CD14-positive monocyte (primary cell): Measurements from ENCODE around the gene TMEM205. TPM values are rescaled to one million over a fixed set of nuclear protein-coding genes. Genes with fewer than 3 reads are reported as not detected.

Source experiments
- DNase-seq, 3 donors: peaks; one replicate each; pipeline ENCODE4 v3.0.0-alpha.2; 2011 to 2022
- H2AFZ ChIP-seq: 2 replicates; pipeline ENCODE4 v1.6.0; 2012; ENCODE audit warnings: mild to moderate bottlenecking, low read depth, low read length, inconsistent platforms; ENCODE audit not compliant: insufficient read depth, poor library complexity, severe bottlenecking
- H3K27ac ChIP-seq, 2 donors: 1 replicate in 1 of 2; 2 replicates in 1 of 2; pipeline ENCODE4 v1.5.1; 2012 to 2013; ENCODE audit warnings: low read length in 2 of 2, control low read depth in 1 of 2, inconsistent platforms in 1 of 2, low read depth in 1 of 2, mild to moderate bottlenecking in 1 of 2
- H3K27me3 ChIP-seq, 2 donors: one replicate each; pipeline versions ENCODE4 v1.6.0 to v1.6.1; 2011 to 2013; ENCODE audit warnings: low read length in 2 of 2; ENCODE audit not compliant: control insufficient read depth in 2 of 2, insufficient read depth in 2 of 2
- H3K36me3 ChIP-seq, 2 donors: replicated peaks in 1 of 2; 1 replicate in 1 of 2; 2 replicates in 1 of 2; pipeline versions ENCODE4 v1.5.1 to v1.6.1; 2012 to 2013; ENCODE audit warnings: low read length in 2 of 2, control low read depth in 1 of 2, inconsistent platforms in 1 of 2, mild to moderate bottlenecking in 1 of 2; ENCODE audit not compliant: insufficient read depth in 2 of 2, control insufficient read depth in 1 of 2
- H3K4me1 ChIP-seq, 2 donors: 1 replicate in 1 of 2; 2 replicates in 1 of 2; pipeline versions ENCODE4 v1.5.1 to v1.6.1; 2012 to 2013; ENCODE audit warnings: low read length in 2 of 2, control low read depth in 1 of 2, inconsistent platforms in 1 of 2, mild to moderate bottlenecking in 1 of 2, moderate library complexity in 1 of 2; ENCODE audit not compliant: insufficient read depth in 2 of 2, control insufficient read depth in 1 of 2
- H3K4me2 ChIP-seq: replicated peaks from 2 replicates; pipeline ENCODE3; 2012; ENCODE audit warnings: low read length, moderate library complexity, mild to moderate bottlenecking; ENCODE audit not compliant: poor library complexity, severe bottlenecking; ENCODE audit errors: extremely low read depth
- H3K4me3 ChIP-seq, 3 experiments: fragments of 200-600 bp in 1 of 3; sonication (generic) in 1 of 3; replicated peaks in 1 of 3; 1 replicate in 2 of 3; 2 replicates in 1 of 3; pipeline ENCODE4 v1.5.1; 2011 to 2013; ENCODE audit warnings: low read length in 3 of 3, mild to moderate bottlenecking in 3 of 3, control low read depth in 2 of 3, low read depth in 2 of 3, inconsistent platforms in 1 of 3, moderate library complexity in 1 of 3
- H3K79me2 ChIP-seq: 2 replicates; pipeline ENCODE4 v1.6.0; 2012; ENCODE audit warnings: mild to moderate bottlenecking, control low read depth, inconsistent platforms, low read length, moderate library complexity; ENCODE audit not compliant: insufficient read depth
- H3K9ac ChIP-seq: 2 replicates; pipeline ENCODE4 v1.6.0; 2017; ENCODE audit warnings: low read length, mild to moderate bottlenecking; ENCODE audit not compliant: insufficient read depth, poor library complexity, severe bottlenecking
- H3K9me3 ChIP-seq, 2 donors: replicated peaks in 1 of 2; 1 replicate in 1 of 2; 2 replicates in 1 of 2; pipeline versions ENCODE4 v1.5.1 to v1.6.1; 2012 to 2013; ENCODE audit warnings: low read length in 2 of 2, control low read depth in 1 of 2; ENCODE audit not compliant: control insufficient read depth in 1 of 2, insufficient read depth in 1 of 2
- H4K20me1 ChIP-seq: 2 replicates; pipeline ENCODE4 v1.6.0; 2012; ENCODE audit warnings: mild to moderate bottlenecking, low read length, control low read depth, moderate library complexity; ENCODE audit not compliant: insufficient read depth
- H3K27ac Mint-ChIP-seq, 7 donors: one replicate each; pipeline ENCODE4 v1.8.0; 2020; ENCODE audit warnings: mild to moderate bottlenecking in 7 of 7, mixed read lengths in 7 of 7, moderate library complexity in 6 of 7, inconsistent platforms in 2 of 7
- H3K27me3 Mint-ChIP-seq, 3 donors: one replicate each; pipeline ENCODE4 v1.8.0; 2021 to 2022; ENCODE audit warnings: low read depth in 3 of 3, mild to moderate bottlenecking in 3 of 3, mixed read lengths in 3 of 3, moderate library complexity in 3 of 3, inconsistent platforms in 1 of 3
- H3K36me3 Mint-ChIP-seq, 2 donors: one replicate each; pipeline ENCODE4 v1.8.0; 2020; ENCODE audit warnings: mixed read lengths in 2 of 2, inconsistent platforms in 1 of 2, mild to moderate bottlenecking in 1 of 2
- H3K4me1 Mint-ChIP-seq: one replicate; pipeline ENCODE4 v1.8.0; 2020; ENCODE audit warnings: mild to moderate bottlenecking, mixed read lengths
- H3K4me3 Mint-ChIP-seq, 2 donors: one replicate each; pipeline ENCODE4 v1.8.0; 2020; ENCODE audit warnings: mild to moderate bottlenecking in 2 of 2, mixed read lengths in 2 of 2, moderate library complexity in 1 of 2
- H3K9me3 Mint-ChIP-seq, 7 donors: one replicate each; pipeline ENCODE4 v1.8.0; 2020 to 2022; ENCODE audit warnings: mixed read lengths in 7 of 7, mild to moderate bottlenecking in 6 of 7, moderate library complexity in 6 of 7, inconsistent platforms in 2 of 7
- CTCF ChIP-seq: fragments of 200-600 bp; IDR thresholded peaks from one replicate; pipeline ENCODE4 v1.8.0; 2022; ENCODE audit warnings: antibody characterized with exemption, mild to moderate bottlenecking
- WGBS: methylation state at CpG from one replicate; pipeline ENCODE4 v1.1.5; 2013; ENCODE audit warnings: missing lambda C conversion rate; ENCODE audit not compliant: insufficient coverage; 5-methylcytosine and 5-hydroxymethylcytosine counted together
- intact Hi-C, 2 donors: fragments of 100-400 bp; cut with micrococcal nuclease; formaldehyde crosslinking; loops; one replicate each; pipeline versions ENCODE4 v1.15.0 to v1.15.1; 2023
- polyA plus RNA-seq, 3 donors: library from polyadenylated mRNA; depleted of rRNA in 1 of 3; unstranded in 2 of 3; stranded (reverse) in 1 of 3; fragments of 300-500 nt in 2 of 3; fragments of >200 nt in 1 of 3; fragmentation: Illumina TruSeq in 2 of 3; gene quantifications; 1 replicate in 2 of 3; 2 replicates in 1 of 3; pipeline ENCODE4 v1.2.3, GENCODE V29; 2012 to 2021

The TMEM205 gene
- polyA plus RNA-seq, 3 donors, result 252 to 335 (median 263) TPM

- H3K9ac ChIP-seq, result peak overlapping the region; percentile 60
- H4K20me1 ChIP-seq, result peaks cover 8% of the 10 kb centered on the region
- H3K9me3 ChIP-seq, result no peaks in the 10 kb centered on the region
- peak overlapping the region; percentile 94 to 97 for H3K27ac ChIP-seq
- H2AFZ ChIP-seq, result no peak overlapping the region
- H3K79me2 ChIP-seq, result peaks cover 69% of the 10 kb centered on the region
- Mint-ChIP-seq H3K4me1 (peaks cover 70% of the 10 kb centered on the region), H3K27me3 (peaks cover 0 to 4% (median 2%) of the 10 kb centered on the region in 3 donors), H3K9me3 (peaks cover 0 to 5% (median 0%) of the 10 kb centered on the region in 7 donors), H3K36me3 (peaks cover 33 to 80% of the 10 kb centered on the region in 2 donors), H3K4me3 (peak overlapping the region; percentile 64 to 83), H3K27ac (peak overlapping the region; percentile 91 to 99 (median 99))
- 20% methylated on average over 15 of the region's 17 CpGs for WGBS
- peaks cover 41 to 48% of the 10 kb centered on the region in 2 donors for H3K36me3 ChIP-seq
- H3K4me3 ChIP-seq, result peak overlapping the region in 2 of 3 experiments; percentile 13 to 77
- no peaks in the 10 kb centered on the region for H3K27me3 ChIP-seq
- no peak for DNase-seq
- TF ChIP-seq CTCF, result no peak
- peaks cover 67 to 73% of the 10 kb centered on the region in 2 donors for H3K4me1 ChIP-seq
- H3K4me2 ChIP-seq, result peak overlapping the region; percentile 67
- intact Hi-C loops, result loop anchor here in 1 of 2 donors (2.0 to 10.0 kb wide), 3 partner anchors 14 to 240 kb away; partner anchors contain the start of genes RAB3D and SWSAP1
These were observed 21.2 kb downstream of the TMEM205 start for GRCh38 chr19:11324748-11325389.

- intact Hi-C loops, result loop anchor here in 1 of 2 donors (2.0 to 10.0 kb wide), 3 partner anchors 15 to 241 kb away; partner anchors contain the start of genes RAB3D and SWSAP1
- Mint-ChIP-seq H3K27me3 (peaks cover 0 to 4% (median 0%) of the 10 kb centered on the region in 3 donors), H3K4me3 (peak overlapping the region; percentile 64 to 83), H3K36me3 (peaks cover 27 to 73% of the 10 kb centered on the region in 2 donors), H3K4me1 (peaks cover 77% of the 10 kb centered on the region), H3K9me3 (peaks cover 0 to 5% (median 2%) of the 10 kb centered on the region in 7 donors), H3K27ac (peak overlapping the region; percentile 91 to 99 (median 99))
- peaks cover 5% of the 10 kb centered on the region for H4K20me1 ChIP-seq
- H3K4me3 ChIP-seq, result peak overlapping the region in 2 of 3 experiments; percentile 15 to 77
- peak overlapping the region; percentile 94 to 97 for H3K27ac ChIP-seq
- H3K79me2 ChIP-seq, result peaks cover 66% of the 10 kb centered on the region
- WGBS, result 0% methylated on average over 8 of the region's 10 CpGs
- H3K4me1 ChIP-seq, result peaks cover 72 to 80% of the 10 kb centered on the region in 2 donors
- H3K27me3 ChIP-seq, result no peaks in the 10 kb centered on the region
- peak overlapping the region; percentile 66 for H3K9ac ChIP-seq
- H3K36me3 ChIP-seq, result peaks cover 38 to 41% of the 10 kb centered on the region in 2 donors
- peak; percentile 97 to 99 (median 99) for DNase-seq
- H3K9me3 ChIP-seq, result no peaks in the 10 kb centered on the region
- peak overlapping the region; percentile 67 for H3K4me2 ChIP-seq
- H2AFZ ChIP-seq, result no peak overlapping the region
- TF ChIP-seq CTCF, result no peak
These were observed 21.9 kb downstream of the TMEM205 start for GRCh38 chr19:11324079-11324661.
